ENCODE results near the gene PRPF40B. TPM values are rescaled to one million over a fixed set of nuclear protein-coding genes. Genes with fewer than 3 reads are reported as not detected.
A peak's percentile ranks its signal among the peaks of the same experiment; 100 is the strongest.
"Not testable (repeated sequence)": the region's sequence is repeated elsewhere in the genome, so short reads cannot be mapped to it uniquely, and the experiment has no call there.

PRPF40B gene
- total RNA-seq, 2 donors from 2014 or later = 14.3 to 21.1 TPM

- ATAC-seq = no peak
- no peak for DNase-seq
- intact Hi-C loops (cut with DNase I) = no loop called here
Measured at GRCh38 chr12:49604856-49605255, 18.5 kb upstream of the PRPF40B start.

DNA sequence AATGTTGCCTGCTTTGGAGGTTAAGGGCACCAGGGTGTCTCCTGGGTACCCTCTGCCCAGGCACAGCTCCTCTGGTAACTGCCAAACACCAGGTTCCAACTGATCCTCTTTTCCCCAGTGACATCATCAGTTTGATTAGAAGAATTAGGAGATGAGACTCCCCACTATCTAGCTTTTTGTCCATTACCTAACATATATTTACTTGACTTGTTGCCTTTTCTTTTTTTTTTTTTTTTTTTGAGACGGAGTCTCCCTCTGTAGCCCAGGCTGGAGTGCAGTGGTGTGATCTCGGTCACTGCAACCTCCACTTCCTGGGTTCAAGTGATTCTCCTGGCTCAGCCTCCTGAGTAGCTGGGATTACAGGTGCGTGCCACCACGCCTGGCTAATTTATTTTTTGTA lies 17.8 kb upstream of the PRPF40B start, which contains the start of gene FAM186B:
Gene FAM186B, minus strand, starts transcription at position 101 of the 400 bp plus-strand sequence. CDS start 162 bp downstream, outside the sequence.
- ATAC-seq; intact Hi-C loops (cut with DNase I); DNase-seq: not testable (repeated sequence)

- no peak for DNase-seq
- intact Hi-C loops (cut with DNase I) = no loop called here
- no peak for ATAC-seq
Measured at GRCh38 chr12:49609059-49609874, 14.1 kb upstream of the PRPF40B start.

- DNase-seq (no peak), ATAC-seq (no peak)
- intact Hi-C loops (cut with DNase I) = no loop called here
Measured at GRCh38 chr12:49609875-49610154, 13.5 kb upstream of the PRPF40B start.

DNA sequence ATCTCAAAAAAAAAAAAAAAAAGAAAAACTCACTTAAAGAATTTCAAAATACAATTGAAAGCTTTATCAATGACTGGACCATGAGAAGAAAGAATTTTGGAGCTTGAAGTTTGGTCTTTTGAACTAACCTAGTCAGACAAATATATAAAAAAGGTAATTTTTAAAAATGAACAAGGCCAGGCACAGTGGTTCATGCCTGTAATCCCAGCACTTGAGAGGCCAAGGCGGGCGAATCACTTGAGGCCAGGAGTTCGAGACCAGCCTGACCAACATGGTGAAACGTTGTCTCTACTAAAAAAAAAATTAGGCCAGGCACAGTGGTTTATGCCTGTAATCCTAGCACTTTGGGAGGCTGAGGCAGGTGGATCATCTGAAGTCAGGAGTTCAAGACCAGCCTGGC lies 12.6 kb upstream of the PRPF40B start:
- ATAC-seq; intact Hi-C loops (cut with DNase I); DNase-seq: not testable (repeated sequence)

DNA sequence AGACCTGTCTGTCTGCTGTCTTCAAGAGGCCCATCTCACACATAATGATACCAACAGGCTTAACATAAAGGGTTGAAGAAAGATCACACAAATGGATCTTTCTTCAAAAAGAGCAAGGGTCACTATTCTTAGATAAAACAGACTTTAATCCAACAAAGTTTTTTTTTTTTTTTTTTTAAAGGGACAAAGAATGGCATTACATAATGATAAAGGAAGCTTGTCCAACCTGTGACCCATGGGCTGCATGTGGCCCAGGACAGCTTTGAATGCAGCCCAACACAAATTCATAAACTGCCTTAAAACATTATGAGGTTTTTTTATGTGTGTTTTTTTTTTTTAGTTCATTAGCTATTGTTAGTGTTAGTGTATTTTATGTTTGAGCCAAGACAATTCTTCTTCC lies 11.2 kb upstream of the PRPF40B start:
- intact Hi-C loops (cut with DNase I) = no loop called here
- no peak for DNase-seq
- ATAC-seq = no peak

GRCh38 chr12:49615725-49616124 lies 7.6 kb upstream of the PRPF40B start:
- intact Hi-C loops (cut with DNase I) = no loop called here
- no peak for ATAC-seq
- no peak for DNase-seq

DNA sequence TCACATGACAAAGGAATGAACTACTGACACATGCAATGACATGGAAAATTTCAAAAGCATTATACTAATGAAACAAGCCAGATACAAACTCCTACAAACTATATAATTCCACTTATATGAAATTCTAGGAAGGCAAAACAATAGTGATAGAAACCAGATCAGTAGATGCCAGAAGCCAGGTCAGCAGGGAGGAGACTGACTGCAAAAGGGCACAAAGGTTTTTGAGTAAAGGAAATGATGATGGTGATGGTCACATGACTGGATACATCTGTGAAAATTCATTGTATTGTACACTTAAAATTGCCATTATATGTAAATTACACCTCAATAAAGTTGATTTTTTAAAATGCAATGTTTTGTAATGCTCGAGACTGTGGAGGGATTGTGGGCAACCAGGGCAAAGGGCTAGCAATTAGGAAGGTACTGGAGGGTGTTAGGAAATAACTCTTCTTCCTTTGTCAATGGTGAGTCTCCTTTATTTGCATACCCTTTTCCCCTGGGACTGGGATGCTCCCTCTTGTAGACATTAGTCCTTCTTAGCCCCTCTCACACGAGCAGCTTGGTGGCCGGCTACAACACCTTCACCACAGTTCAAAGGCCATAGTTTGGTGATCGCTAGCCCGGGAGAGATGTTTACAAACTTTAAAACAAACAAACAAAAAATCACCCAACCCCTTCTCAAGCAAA lies 6.7 kb upstream of the PRPF40B start:
- no peak for DNase-seq
- no peak for ATAC-seq
- intact Hi-C loops (cut with DNase I) = no loop called here

GRCh38 chr12:49618576-49618975 lies 4.8 kb upstream of the PRPF40B start:
- intact Hi-C loops (cut with DNase I) = no loop called here
- ATAC-seq = no peak
- no peak for DNase-seq

- no peak for DNase-seq
- ATAC-seq = no peak
- intact Hi-C loops (cut with DNase I) = no loop called here
Measured at GRCh38 chr12:49619286-49619685, 4.1 kb upstream of the PRPF40B start.

DNA sequence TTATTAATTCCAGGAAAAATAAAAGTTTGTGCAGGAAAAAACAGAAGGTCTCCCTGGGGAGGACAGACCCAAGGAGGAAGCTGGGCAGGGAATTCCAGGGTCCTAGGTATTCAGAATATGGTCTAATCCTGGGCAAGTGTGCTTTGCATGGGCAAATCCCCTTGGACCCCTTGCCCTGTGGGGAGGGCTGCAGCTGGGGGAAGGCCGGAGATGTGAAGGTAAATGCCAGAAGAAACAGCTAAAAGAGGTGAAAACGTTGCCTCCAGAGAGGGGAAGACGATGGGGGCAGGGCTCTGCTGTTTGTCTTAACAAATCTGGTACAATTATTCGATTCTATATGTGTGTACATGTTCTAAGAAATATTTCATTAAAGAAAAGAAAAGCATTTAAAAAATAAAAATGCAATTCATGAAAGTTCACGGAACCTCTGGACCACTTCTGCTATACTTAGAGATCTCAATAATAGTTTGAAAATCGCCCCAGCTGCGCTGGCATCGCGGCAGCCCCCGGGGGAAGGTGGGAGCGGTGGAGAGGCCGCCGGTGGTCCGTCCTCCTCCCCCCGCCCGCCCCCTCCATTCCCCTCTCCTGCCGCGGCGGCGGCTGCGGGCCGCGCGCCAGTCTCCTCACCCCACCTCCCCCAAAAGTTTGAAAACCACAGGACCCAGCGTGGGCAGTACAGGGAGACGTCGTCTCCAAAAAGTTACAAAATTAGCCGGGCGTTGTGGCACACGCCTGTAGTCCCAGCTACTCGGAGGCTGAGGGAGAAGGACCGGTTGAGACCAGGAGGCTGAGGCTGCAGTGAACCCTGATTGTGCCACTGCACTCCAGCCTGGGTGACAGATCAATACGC lies 1.5 kb upstream of the PRPF40B start:
- DNase-seq = no peak
- ATAC-seq = peak in 1 of 2 donors; percentile 2
- intact Hi-C loops (cut with DNase I) = no loop called here

DNA sequence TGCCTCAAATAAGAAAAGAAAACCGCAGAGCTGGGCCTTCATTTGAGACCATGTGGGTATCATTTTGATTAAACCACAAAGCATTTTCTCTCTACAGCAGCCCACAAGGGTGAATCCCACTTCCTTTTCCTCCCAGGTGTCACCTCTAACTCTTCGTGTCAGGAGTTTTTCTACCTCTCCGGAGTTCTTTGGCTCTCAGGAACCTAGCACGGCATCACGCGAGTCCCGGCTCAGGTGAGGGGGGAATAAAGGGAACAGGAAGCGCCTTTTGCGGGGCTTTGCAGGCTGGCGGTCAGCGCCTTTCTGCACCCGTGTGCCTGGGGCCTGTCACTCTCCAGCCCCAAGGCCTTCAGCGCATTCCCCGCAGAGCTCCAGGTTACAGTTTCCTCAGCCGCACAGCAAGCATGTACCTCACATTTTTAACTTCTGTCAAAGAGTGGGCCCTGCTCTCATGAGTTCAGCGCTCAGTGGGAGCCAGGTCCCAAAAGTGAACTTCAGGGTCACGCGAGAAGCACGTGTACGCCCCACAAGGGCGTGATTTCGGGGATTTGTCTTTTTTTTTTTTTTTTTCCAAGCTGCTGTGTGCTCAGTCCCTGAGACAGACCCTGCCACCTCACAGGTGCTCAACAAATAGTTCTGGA lies 740 bp upstream of the PRPF40B start:
- no peak for DNase-seq
- intact Hi-C loops (cut with DNase I) = no loop called here
- peak; percentile 34 to 36 for ATAC-seq

- DNase-seq (no peak), ATAC-seq (no peak)
- intact Hi-C loops (cut with DNase I) = no loop called here
Measured at GRCh38 chr12:49624921-49625577, 1.7 kb downstream of the PRPF40B start.

DNA sequence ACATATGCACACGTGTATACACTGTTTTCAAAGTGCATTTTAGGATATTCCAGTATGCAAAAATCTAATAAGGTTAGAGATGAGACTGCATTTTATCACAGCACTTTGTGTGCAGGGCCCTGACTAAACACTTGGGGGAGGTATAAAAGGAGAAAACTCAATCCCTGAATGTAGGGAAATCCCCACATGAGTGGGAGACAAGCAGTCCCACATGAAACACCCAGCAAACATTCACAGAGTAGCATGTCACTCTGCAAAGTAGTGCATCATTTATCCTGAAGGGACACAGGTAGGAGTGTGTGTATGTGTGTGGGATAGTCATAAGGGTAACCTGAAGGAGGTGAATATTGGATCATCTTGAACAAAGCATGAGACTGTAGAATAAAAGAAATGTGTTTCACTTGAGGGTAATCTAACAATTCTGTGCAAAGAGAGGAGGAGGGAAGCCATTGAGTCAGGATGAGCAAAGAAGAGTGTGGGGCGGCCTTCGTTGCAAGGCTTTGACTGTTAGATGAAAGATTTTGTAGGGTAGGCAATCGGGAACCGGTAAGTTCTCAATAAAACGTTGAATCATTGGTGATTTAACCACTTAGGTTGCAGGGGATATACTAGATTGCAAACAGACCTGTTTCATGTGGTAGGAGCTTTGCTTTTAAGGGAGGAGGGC lies 2.9 kb downstream of the PRPF40B start:
- DNase-seq = no peak
- ATAC-seq = no peak
- intact Hi-C loops (cut with DNase I) = no loop called here

- ATAC-seq (no peak), DNase-seq (no peak)
- intact Hi-C loops (cut with DNase I) = no loop called here
Measured at GRCh38 chr12:49626836-49627235, 3.5 kb downstream of the PRPF40B start.

DNA sequence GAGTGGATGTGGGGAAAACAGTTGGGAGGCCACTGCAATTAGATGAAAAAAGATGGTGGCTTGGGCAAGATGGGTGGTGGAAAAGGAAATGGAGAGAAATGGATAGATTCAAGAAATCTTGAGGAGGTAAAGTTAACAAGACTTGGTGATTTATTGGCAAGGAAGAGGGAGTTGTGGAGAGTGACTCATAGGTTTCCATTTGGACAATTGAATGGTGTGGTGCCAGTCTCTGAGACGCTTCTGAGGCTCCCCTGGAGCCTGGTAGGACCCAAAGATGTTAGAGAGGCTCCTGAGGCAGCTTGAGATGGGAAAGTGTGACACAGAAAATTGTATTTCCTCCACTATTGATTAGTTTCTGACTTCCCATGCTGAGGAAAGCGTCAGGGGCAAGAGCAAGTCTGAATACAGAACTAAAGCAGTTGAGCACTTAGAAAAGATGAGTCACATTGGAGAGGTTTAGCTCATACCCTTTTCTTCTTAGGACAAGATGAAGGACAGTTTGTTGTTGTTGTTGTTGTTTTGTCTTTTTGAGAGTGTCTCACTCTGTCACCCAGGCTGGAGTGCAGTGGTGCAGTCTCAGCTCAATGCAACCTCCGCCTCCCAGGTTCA lies 4.5 kb downstream of the PRPF40B start:
- no peak for ATAC-seq
- intact Hi-C loops (cut with DNase I) = no loop called here
- DNase-seq = no peak

- ATAC-seq = no peak
- DNase-seq = no peak
Measured at GRCh38 chr12:49631336-49631907, 8.1 kb downstream of the PRPF40B start.

DNA sequence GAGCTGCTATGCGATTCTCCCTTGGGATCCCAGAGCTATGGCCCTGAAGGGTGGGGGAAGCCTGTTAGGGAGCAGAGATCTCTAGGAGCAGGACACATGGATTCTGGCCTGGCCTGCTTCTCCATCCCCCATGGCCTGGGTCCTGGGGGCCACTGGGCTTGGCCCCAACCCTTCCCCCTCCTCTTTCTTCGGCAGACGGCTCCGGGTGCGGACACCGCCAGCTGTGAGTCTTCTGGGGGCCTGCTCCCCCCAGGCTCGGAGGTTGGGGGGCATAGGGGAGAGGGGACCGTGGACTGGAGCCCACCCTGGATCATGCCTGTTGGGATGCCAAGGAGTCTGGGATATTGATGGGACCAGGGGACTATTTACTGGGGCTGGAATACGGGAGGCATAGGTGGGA lies 9.0 kb downstream of the PRPF40B start:
- DNase-seq = no peak
- intact Hi-C loops (cut with DNase I) = no loop called here
- no peak for ATAC-seq

More at GRCh38 chr12:49631336-49631907, 8.1 kb downstream of the PRPF40B start:
- intact Hi-C loops (cut with DNase I) = no loop called here

Measured in left cardiac atrium (tissue), 4 donors.